OCI-M2 (cell line): ENCODE data around the gene NME3.

Experiments
- DNase-seq: peaks from one replicate; lab custom pipeline; 2025; ENCODE audit not compliant: unreplicated experiment; lab: John Stamatoyannopoulos, UW

NME3 gene

GRCh38 chr16:1794221-1794871, 23.0 kb upstream of the NME3 start:
- no peak for DNase-seq

- DNase-seq, result no peak
These were observed 22.4 kb upstream of the NME3 start, which contains the start of gene IGFALS for GRCh38 chr16:1793578-1794220. IGFALS (minus strand) TSS chr16:1793705; CDS start chr16:1793652, 53 bp downstream.

GRCh38 chr16:1792836-1793577, 21.7 kb upstream of the NME3 start:
- no peak for DNase-seq

GRCh38 chr16:1791943-1792812, 20.8 kb upstream of the NME3 start:
- no peak for DNase-seq

- DNase-seq, result no peak
These were observed 20.1 kb upstream of the NME3 start for GRCh38 chr16:1791256-1791942.

- no peak for DNase-seq
These were observed 19.4 kb upstream of the NME3 start for GRCh38 chr16:1790611-1791255.

- DNase-seq, result no peak
These were observed 18.9 kb upstream of the NME3 start for GRCh38 chr16:1790261-1790610.

GRCh38 chr16:1789643-1790045, 18.3 kb upstream of the NME3 start:
- no peak for DNase-seq

GRCh38 chr16:1788708-1789100, 17.4 kb upstream of the NME3 start:
- DNase-seq, result no peak

- DNase-seq, result no peak
These were observed 16.9 kb upstream of the NME3 start for GRCh38 chr16:1788095-1788707.

- DNase-seq, result no peak
These were observed 16.2 kb upstream of the NME3 start for GRCh38 chr16:1787322-1788094.

GRCh38 chr16:1787056-1787321, 15.6 kb upstream of the NME3 start:
- DNase-seq, result no peak

- DNase-seq, result no peak
These were observed 15.1 kb upstream of the NME3 start for GRCh38 chr16:1786242-1787055.

- DNase-seq, result no peak
These were observed 14.5 kb upstream of the NME3 start for GRCh38 chr16:1785846-1786170.

- no peak for DNase-seq
These were observed 13.9 kb upstream of the NME3 start for GRCh38 chr16:1784977-1785845.

- DNase-seq, result peak; percentile 87
These were observed 11.3 kb upstream of the NME3 start, which contains the start of the genes NUBP2 and SPSB3 for GRCh38 chr16:1782408-1783264. NUBP2 (plus strand) TSS chr16:1782960; CDS start chr16:1783021, 61 bp downstream. SPSB3 (minus strand) TSS chr16:1782571; CDS start chr16:1781483, 1,088 bp downstream.
